ENCODE results near the gene KIF13A. TPM values are rescaled to one million over a fixed set of nuclear protein-coding genes. Genes with fewer than 3 reads are reported as not detected.

Gene KIF13A
- total and polyA plus RNA-seq, 9 of the 15 experiments (the other 6 are each of a cell fraction or from before 2014, with no cell fraction given) = 3.6 to 44.3 (median 29.7) TPM

GRCh38 chr6:17905611-17906592 is 81.5 kb downstream of the KIF13A start (continued):
- TF ChIP-seq ZNF318 (IDR thresholded peaks at IDR 0.05; ENCODE audit: borderline replicate concordance in 1 of 2, low read depth in 1 of 2) = no peak
- TF ChIP-seq YBX1 (IDR thresholded peaks at IDR 0.05) = 0 out of 2 replicates have a peak, but pooled peaks have one; percentile 20
- no peak for TF ChIP-seq PHF8 (IDR thresholded peaks at IDR 0.05; ENCODE audit: borderline replicate concordance, low read length)
- TF ChIP-seq BCOR (IDR thresholded peaks at IDR 0.05) = 0 out of 2 replicates have a peak, but pooled peaks have one; percentile 14
- no peak for TF ChIP-seq RUNX1 (IDR thresholded peaks at IDR 0.05; ENCODE audit: low read depth)
- TF ChIP-seq, protein P1, sequence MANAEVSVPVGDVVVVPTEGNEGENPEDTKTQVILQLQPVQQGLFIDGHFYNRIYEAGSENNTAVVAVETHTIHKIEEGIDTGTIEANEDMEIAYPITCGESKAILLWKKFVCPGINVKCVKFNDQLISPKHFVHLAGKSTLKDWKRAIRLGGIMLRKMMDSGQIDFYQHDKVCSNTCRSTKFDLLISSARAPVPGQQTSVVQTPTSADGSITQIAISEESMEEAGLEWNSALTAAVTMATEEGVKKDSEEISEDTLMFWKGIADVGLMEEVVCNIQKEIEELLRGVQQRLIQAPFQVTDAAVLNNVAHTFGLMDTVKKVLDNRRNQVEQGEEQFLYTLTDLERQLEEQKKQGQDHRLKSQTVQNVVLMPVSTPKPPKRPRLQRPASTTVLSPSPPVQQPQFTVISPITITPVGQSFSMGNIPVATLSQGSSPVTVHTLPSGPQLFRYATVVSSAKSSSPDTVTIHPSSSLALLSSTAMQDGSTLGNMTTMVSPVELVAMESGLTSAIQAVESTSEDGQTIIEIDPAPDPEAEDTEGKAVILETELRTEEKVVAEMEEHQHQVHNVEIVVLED (CRISPR knock-in tag; IDR thresholded peaks at IDR 0.05) = no peak
- no peak for TF ChIP-seq ZNF77 (CRISPR knock-in tag; IDR thresholded peaks at IDR 0.05)
- TF ChIP-seq PYGO2 (tag; IDR thresholded peaks at IDR 0.05) = no peak
- TF ChIP-seq CAMTA2 (CRISPR knock-in tag; conservative IDR thresholded peaks at IDR 0.05) = no peak
- no peak for TF ChIP-seq MYC (IDR thresholded peaks at IDR 0.05; ENCODE audit: low read depth, low read length)
- TF ChIP-seq MYC (CRISPR knock-in tag; IDR thresholded peaks at IDR 0.05; ENCODE audit: borderline replicate concordance, low read depth) = no peak
- no peak for TF ChIP-seq ZKSCAN1 (IDR thresholded peaks at IDR 0.05; ENCODE audit: low read depth, low read length)
- TF ChIP-seq SMARCA4 (IDR thresholded peaks at IDR 0.05) = no peak
- TF ChIP-seq PHB (CRISPR knock-in tag; IDR thresholded peaks at IDR 0.05) = no peak
- no peak for TF ChIP-seq DMBX1 (CRISPR knock-in tag; IDR thresholded peaks at IDR 0.05; ENCODE audit: borderline replicate concordance)
- TF ChIP-seq SMARCA5 (IDR thresholded peaks at IDR 0.05) = 0 out of 2 replicates have a peak, but pooled peaks have one; percentile 38
- no peak for TF ChIP-seq ILK (tag; IDR thresholded peaks at IDR 0.05; ENCODE audit: borderline replicate concordance, low read depth)
- no peak for TF ChIP-seq RFX1 (IDR thresholded peaks at IDR 0.05)
- TF ChIP-seq KLF1 (tag; IDR thresholded peaks at IDR 0.05) = no peak
